ENCODE results near the gene GJB6. TPM values are rescaled to one million over a fixed set of nuclear protein-coding genes. Genes with fewer than 3 reads are reported as not detected.
"Not testable (repeated sequence)": the region's sequence is repeated elsewhere in the genome, so short reads cannot be mapped to it uniquely, and the experiment has no call there.

The GJB6 gene
- not detected for total RNA-seq
- long read RNA-seq: 0 reads

DNA sequence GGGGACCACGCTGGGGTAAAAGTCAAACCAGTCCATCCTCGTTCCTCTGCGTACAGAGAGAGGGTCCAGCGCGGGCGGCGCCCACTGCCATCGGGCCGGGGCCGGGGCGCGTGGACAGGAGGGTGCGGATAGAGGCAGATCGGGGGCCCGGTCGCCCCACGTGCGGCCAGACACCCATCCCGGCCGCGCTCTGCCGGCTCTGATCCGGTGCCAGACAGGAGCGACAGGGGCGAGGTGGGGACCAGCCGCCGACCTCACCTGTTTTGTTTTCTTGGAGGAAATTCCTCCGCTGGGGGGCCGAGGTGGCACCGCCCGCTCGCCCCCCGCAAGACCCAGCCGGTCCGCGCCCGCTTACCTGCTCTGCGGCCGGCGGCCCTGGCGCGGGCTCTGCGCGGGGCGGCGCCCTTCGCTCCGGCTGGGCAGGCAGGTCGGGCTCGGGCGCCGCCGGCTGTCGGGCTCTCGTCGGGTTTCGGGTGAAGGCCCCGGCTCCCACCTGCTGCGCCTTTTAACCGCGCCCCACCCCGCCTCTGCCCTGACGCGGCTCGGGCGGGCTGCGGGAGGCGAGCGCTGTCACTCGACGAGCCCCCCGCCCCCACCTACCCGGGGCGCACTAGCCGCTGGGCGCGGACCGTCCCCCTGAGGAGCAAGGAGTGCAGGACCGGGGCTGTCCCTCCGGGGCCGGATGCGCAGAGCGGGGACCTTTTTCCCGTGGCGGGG lies at the start of gene GJB6:
Gene GJB6, minus strand, starts transcription at position 481 of the 717 bp plus-strand sequence. CDS start 8,839 bp downstream, outside the sequence.
- DNase-seq (ENCODE audit: low spot score): no peak

DNA sequence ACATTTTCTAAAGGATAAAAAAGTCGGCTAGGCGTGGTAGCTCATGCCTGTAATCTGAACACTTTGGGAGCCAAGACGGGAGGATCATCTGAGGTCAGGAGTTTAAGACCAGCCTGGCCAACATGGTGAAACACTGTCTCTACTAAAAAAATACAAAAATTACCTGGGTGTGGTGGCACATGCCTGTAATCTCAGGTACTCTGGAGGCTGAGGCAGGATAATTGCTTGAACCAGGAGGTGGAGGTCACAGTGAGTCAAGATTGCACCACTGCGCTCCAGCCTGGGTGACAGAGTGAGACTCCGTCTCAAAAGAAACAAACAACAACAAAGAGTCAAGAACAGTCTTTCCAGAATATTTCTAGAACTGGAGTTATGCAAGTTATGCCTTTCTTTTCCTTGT lies 44.8 kb upstream of the GJB6 start:
- not testable (repeated sequence) for DNase-seq (ENCODE audit: low spot score)

DNA sequence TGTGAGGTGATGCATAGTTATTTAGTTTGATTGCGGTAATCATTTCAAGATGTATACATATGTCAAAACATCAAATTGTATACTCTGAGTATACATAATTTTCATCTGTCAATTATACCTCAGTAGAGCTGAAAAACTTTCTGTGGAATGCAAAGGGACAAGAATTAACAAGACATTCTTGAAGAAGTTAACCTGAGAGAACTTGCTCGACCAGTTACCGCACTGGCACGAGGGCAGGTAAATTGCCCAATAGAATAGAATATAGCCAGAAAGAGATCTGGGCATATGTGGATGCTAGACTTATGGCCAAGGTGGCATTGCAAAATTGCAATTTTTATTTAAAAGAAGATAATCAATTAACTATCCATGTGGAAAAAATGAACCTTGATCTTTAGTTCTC lies 42.3 kb upstream of the GJB6 start:
- DNase-seq (ENCODE audit: low spot score): no peak

GRCh38 chr13:20272588-20273171 lies 40.6 kb upstream of the GJB6 start:
- DNase-seq (ENCODE audit: low spot score): no peak

DNA sequence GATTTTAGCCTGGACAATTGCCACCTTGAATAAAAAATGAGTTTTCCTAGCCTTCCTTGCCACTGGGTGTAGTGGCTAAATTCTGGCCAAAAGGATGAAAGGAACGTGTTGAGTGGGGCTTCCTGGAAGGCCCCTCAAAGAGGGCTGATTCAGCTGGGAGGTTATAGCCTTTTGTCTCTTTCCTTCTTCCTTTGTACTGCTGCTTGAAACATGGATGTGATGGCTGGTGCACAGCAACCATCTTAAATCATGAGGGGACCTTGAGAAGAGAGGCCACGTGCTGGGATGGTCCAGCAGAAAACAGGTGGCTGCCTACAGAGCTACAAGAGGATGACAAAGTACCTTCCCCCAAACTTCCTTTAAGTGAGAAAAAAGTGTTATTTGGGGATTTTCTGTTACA lies 40.0 kb upstream of the GJB6 start:
- DNase-seq (ENCODE audit: low spot score): no peak

DNA sequence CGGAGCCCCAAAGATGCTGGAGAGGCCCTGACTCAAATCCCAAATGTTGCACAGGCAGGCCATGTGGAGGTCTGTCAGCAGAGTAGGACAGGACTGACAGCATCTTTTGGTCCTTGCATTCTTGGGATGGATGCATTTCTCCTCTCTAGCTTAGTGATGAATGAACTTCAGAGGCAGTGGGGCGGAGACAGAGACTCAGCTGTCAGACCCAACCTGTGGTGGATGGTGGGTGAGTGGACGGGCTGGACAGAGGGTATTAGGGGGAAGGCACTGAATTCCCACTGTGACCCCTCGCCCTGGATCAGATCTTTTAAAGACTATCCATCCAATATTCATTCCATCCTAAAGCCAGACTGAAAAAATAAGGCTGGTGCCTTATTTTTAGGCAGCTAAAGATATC lies 39.3 kb upstream of the GJB6 start:
- DNase-seq (ENCODE audit: low spot score): no peak

GRCh38 chr13:20270163-20270865 lies 38.2 kb upstream of the GJB6 start:
- no peak for DNase-seq (ENCODE audit: low spot score)

- DNase-seq (ENCODE audit: low spot score): no peak
Observed at GRCh38 chr13:20264271-20265018, 32.3 kb upstream of the GJB6 start.

- DNase-seq (ENCODE audit: low spot score): no peak
Observed at GRCh38 chr13:20263393-20264044, 31.4 kb upstream of the GJB6 start.

DNA sequence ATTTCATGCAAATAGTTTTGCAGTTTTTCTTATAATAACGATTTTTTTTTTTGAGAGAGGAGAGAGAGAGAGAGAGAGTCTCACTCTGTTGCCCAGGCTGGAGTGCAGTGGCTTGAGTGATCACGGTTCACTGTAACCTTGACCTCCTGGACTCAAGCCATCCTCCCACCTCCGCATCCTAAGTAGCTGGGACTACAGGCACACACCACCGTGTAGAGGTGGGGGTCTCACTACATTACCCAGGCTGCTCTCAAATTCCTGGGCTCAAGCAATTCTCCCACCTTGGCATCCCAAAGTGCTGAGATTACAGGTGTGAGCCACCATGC lies 26.8 kb upstream of the GJB6 start:
- DNase-seq (ENCODE audit: low spot score): no peak

DNA sequence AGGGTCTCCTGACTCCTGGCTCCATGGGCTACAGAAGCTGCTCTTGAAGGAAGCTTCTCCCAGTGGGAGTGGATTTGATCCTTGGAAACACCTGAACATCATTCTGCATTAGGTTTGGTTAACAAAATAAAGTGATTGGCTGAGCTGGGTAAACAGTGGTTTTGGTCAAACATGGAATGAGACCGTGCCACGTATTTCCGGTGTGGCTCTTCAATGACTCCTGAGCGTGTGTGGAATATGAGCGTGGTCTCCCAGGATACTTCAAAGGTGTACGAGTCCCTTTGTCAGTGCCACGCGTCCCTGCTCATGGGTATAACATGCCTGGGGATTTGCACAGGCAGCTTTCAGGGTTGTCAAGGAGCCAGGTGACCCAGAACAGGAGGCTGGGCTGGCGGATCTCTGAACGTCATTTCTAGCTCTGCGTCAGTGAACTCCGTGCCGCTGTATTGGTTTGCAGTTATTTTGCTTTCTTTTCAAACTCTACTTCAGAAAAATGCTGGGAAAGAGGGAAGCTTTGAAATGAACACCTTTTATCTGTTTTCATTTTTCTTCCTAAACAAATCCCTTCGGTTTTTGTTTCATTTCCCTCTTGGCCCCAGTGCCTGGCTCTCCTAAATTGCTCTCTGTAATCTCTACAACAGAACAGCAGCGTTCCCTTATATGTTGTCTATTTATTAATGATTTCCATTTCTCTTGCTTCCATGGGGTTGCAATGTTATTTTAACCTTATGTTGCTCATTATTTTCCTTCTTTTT lies 26.3 kb upstream of the GJB6 start:
- DNase-seq (ENCODE audit: low spot score): no peak

- no peak for DNase-seq (ENCODE audit: low spot score)
Observed at GRCh38 chr13:20254076-20254475, 22.0 kb upstream of the GJB6 start.

- no peak for DNase-seq (ENCODE audit: low spot score)
Observed at GRCh38 chr13:20249913-20250312, 17.8 kb upstream of the GJB6 start.

- DNase-seq (ENCODE audit: low spot score): no peak
Observed at GRCh38 chr13:20247963-20248362, 15.8 kb upstream of the GJB6 start.

DNA sequence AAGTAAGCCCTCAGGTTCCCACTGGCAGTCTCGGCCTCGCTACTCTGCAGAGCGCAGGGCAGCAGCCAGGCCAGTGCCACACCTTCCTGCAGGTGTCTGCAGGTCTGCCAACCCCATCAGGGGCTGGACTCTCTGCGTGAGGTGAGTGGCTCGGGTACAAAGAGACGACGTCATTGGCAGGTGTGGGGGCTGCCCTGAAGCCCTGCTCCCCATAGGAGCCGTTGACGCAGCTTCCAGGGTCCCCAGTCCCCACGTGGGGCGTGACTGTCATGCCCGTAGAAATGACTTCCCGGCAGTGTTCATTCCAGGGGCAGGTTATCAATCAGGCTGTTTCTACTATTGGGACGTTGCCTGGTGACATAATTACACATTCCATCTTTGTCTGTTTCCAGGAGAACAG lies 15.3 kb upstream of the GJB6 start:
- DNase-seq (ENCODE audit: low spot score): no peak

GRCh38 chr13:20241593-20241992 lies 9.5 kb upstream of the GJB6 start:
- DNase-seq (ENCODE audit: low spot score): no peak

GRCh38 chr13:20239748-20240147 lies 7.6 kb upstream of the GJB6 start:
- DNase-seq (ENCODE audit: low spot score): no peak

DNA sequence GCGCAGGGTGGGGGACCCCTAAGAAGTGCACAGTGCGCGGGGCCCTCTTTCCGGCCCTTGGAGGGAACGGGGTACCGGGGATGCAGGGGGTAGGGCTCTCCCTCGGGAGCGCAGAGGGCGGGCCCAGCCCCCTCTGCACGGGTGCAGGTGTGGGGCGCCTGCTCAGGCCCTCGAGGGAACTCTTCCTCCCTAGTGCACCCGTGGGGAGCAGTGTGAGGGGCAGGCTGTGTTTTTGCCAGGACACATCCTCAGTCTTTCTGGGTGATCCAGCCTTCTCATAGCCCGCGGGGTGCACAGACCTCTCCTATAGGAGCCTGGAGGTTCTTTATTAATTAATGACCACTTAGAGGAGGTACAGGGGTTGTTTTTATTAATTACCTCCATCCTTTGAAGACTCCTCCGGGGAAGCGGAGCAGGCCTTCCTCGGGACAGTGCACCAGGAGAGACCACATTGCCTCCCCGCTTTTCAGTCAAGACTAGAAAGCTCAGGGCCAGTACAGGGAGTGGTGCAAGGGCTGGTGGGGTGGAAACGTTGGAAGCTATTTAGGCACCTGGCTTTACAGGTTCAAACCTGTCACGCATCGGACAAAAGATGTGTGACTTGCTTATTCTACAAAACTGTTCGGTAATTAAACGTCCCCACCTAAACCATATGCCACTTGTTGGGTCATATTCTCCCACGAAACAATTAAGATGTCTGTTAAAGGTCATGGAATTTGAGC lies 598 bp upstream of the GJB6 start:
- no peak for DNase-seq (ENCODE audit: low spot score)

DNA sequence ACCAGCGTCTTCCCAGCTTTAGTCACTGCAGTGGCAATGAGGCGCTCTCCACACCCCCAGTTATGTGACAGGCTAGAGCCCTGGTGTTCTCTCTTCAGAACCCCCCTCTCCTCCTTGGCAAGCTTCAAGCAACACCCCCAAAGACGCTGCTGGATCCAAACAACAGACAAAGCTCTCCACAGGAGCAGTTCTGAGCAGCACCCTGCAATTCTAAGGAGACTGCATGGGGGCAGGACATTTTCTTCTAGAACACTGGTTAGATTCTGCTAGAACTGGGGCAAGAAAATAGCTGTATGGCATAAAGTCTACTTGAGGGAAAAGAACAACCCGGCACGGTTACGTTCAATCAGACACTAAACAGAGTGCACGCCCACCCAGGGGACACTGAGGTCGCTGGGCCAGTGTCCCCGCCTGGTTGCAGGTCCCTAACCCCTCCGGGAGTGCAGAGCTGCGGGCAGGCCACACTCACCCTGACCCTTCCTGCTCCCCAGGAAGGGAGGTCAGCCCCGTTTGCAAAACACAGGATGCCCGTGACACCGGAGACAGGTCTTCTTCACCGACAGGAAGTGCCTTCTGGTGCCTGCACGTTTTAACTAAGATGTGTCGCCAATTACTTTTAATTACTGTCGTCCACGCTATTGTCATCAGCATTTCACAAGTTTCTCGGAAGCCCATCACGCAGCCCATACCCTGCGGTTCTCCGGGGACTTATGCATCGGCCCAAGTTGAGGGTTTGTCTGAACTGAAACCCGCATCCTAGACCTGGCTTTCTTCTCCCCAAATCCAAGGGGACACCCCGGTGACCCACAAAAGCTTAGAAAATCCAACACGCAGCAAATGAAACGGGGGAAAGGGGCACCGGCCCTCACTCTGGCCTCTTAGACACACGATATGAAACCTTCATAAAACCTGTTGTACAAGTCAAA lies 943 bp downstream of the GJB6 start:
- DNase-seq (ENCODE audit: low spot score): no peak
